ENCODE data around the gene GRIN2A.

GRIN2A gene

GRCh38 chr16:9713907-9714306 lies 468.3 kb downstream of the GRIN2A start:
- DNase-seq, result no peak

GRCh38 chr16:9713156-9713555 lies 469.1 kb downstream of the GRIN2A start:
- no peak for DNase-seq

GRCh38 chr16:9708972-9709620 lies 473.1 kb downstream of the GRIN2A start:
- no peak for DNase-seq

- no peak for DNase-seq
These were observed 475.9 kb downstream of the GRIN2A start for GRCh38 chr16:9706217-9706836.

GRCh38 chr16:9703731-9704130 lies 478.5 kb downstream of the GRIN2A start:
- no peak for DNase-seq

Measured in NCI-H2081 treated with DMSO at 0.1 percent for 48 hours (cell line).